Lower lobe of right lung (tissue), 2 donors: Measurements from ENCODE around the gene C13orf42. TPM values are rescaled to one million over a fixed set of nuclear protein-coding genes. Genes with fewer than 3 reads are reported as not detected.

Source experiments
- ATAC-seq, 2 donors: fragments of 200-7000 bp; cut with Tn5 transposase; one replicate each; pipeline ENCODE4 v1.9.1; 2020 to 2022; ENCODE audit warnings: mild to moderate bottlenecking in 2 of 2, moderate library complexity in 2 of 2
- DNase-seq: peaks from one replicate; pipeline ENCODE4 v3.0.0-alpha.2; 2020
- H3K27ac ChIP-seq: fragments of 200-600 bp; one replicate; pipeline ENCODE4 v1.8.0; 2022
- H3K27me3 ChIP-seq: fragments of 200-600 bp; one replicate; pipeline ENCODE4 v1.8.0; 2022; ENCODE audit warnings: low read depth
- H3K36me3 ChIP-seq: fragments of 200-600 bp; one replicate; pipeline ENCODE4 v1.8.0; 2022; ENCODE audit warnings: mild to moderate bottlenecking
- H3K4me1 ChIP-seq: fragments of 200-600 bp; one replicate; pipeline ENCODE4 v1.8.0; 2022
- H3K4me3 ChIP-seq: fragments of 200-600 bp; one replicate; pipeline ENCODE4 v1.8.0; 2022; ENCODE audit warnings: mild to moderate bottlenecking
- H3K9me3 ChIP-seq: fragments of 200-600 bp; one replicate; pipeline ENCODE4 v1.8.0; 2022
- CTCF ChIP-seq: fragments of 200-600 bp; IDR thresholded peaks from one replicate; pipeline ENCODE4 v1.8.0; 2022; ENCODE audit warnings: antibody characterized with exemption, mild to moderate bottlenecking
- intact Hi-C: fragments of 100-400 bp; cut with DNase I; formaldehyde crosslinking; loops from one replicate; pipeline ENCODE4 v1.11.0; 2022
- long read RNA-seq: library from polyadenylated mRNA; unstranded; transcript quantifications from one replicate; pipeline ENCODE4 v2.0.0, GENCODE V29; 2021
- total RNA-seq: library from RNA; stranded (reverse); fragmentation: NEBNext Ultra II Directional; extraction: Animal tissue kit (Norgen Biotek cat#: 25700); gene quantifications from one replicate; pipeline ENCODE4 v1.2.1, GENCODE V29; 2021
- donor health status: DM: no; HTN: yes; CAD: no; lungs with severe emphysema.

The C13orf42 gene
- total RNA-seq: not detected
- long read RNA-seq: 0 reads

GRCh38 chr13:51111174-51111573 lies at the start of gene C13orf42:
Gene C13orf42 (minus strand): TSS chr13:51111274. CDS start chr13:51111209, 65 bp downstream.
- TF ChIP-seq CTCF: no peak
- intact Hi-C loops: no loop called here
- no peak for DNase-seq
- ATAC-seq: no peak
- no peak within 1 kb of the TSS for H3K27ac ChIP-seq
- peaks cover 4% of the 10 kb centered on the region for H3K27me3 ChIP-seq
- H3K36me3 ChIP-seq: no peaks in the 10 kb centered on the region
- no peaks in the 10 kb centered on the region for H3K4me1 ChIP-seq
- no peak within 1 kb of the TSS for H3K4me3 ChIP-seq
- no peaks in the 10 kb centered on the region for H3K9me3 ChIP-seq

GRCh38 chr13:51158880-51159518 lies 47.9 kb upstream of the C13orf42 start:
- intact Hi-C loops: no loop called here
- ATAC-seq: no peak
- Histone ChIP-seq H3K36me3 (no peaks in the 10 kb centered on the region), H3K9me3 (no peaks in the 10 kb centered on the region), H3K4me3 (no peak overlapping the region), H3K4me1 (no peaks in the 10 kb centered on the region), H3K27me3 (no peaks in the 10 kb centered on the region), H3K27ac (no peak overlapping the region)
- DNase-seq: no peak
- no peak for TF ChIP-seq CTCF

- Histone ChIP-seq H3K27ac (no peak overlapping the region), H3K36me3 (no peaks in the 10 kb centered on the region), H3K4me1 (no peaks in the 10 kb centered on the region), H3K27me3 (no peaks in the 10 kb centered on the region), H3K4me3 (no peak overlapping the region), H3K9me3 (no peaks in the 10 kb centered on the region)
- DNase-seq: no peak
- no peak for TF ChIP-seq CTCF
- intact Hi-C loops: no loop called here
- no peak for ATAC-seq
These were observed 47.3 kb upstream of the C13orf42 start for GRCh38 chr13:51158365-51158764.

GRCh38 chr13:51156648-51157047 lies 45.6 kb upstream of the C13orf42 start:
- Histone ChIP-seq H3K27ac (no peak overlapping the region), H3K4me1 (no peaks in the 10 kb centered on the region), H3K9me3 (no peaks in the 10 kb centered on the region), H3K4me3 (no peak overlapping the region), H3K27me3 (no peaks in the 10 kb centered on the region), H3K36me3 (no peaks in the 10 kb centered on the region)
- ATAC-seq (no peak), DNase-seq (no peak)
- TF ChIP-seq CTCF: no peak
- intact Hi-C loops: no loop called here

GRCh38 chr13:51155776-51156515 lies 44.9 kb upstream of the C13orf42 start:
- DNase-seq (no peak), ATAC-seq (no peak)
- Histone ChIP-seq H3K4me3 (no peak overlapping the region), H3K4me1 (no peaks in the 10 kb centered on the region), H3K27me3 (no peaks in the 10 kb centered on the region), H3K27ac (no peak overlapping the region), H3K9me3 (no peaks in the 10 kb centered on the region), H3K36me3 (no peaks in the 10 kb centered on the region)
- TF ChIP-seq CTCF: no peak
- intact Hi-C loops: no loop called here
